Panc1 (cell line): ENCODE results near the gene KRT8. TPM values are rescaled to one million over a fixed set of nuclear protein-coding genes. Genes with fewer than 3 reads are reported as not detected.
A peak's percentile ranks its signal among the peaks of the same experiment; 100 is the strongest.

ENCODE experiments used
- ATAC-seq: fragments of 200-7000 bp; cut with Tn5 transposase; 2 replicates; pipeline ENCODE4 v1.9.1; 2020; ENCODE audit warnings: mild to moderate bottlenecking, moderate library complexity
- BruUV-seq: library from RNA; stranded (reverse); fragments of 400-500 nt; replicated peaks from 2 replicates; lab custom pipeline; 2021; lab: Mats Ljungman, UMichigan
- CTCF ChIA-PET: fragments of 300-600 bp; sonication (Branson Sonifier 250); formaldehyde crosslinking; loops from one replicate; lab custom pipeline; 2022; ENCODE audit warnings: antibody characterized with exemption; lab: Charles Lee
- POLR2A ChIA-PET: fragments of 300-600 bp; sonication (Branson Sonifier 250); formaldehyde crosslinking; loops from one replicate; lab custom pipeline; 2022; ENCODE audit warnings: antibody characterized with exemption; lab: Charles Lee
- DNase-seq: peaks from one replicate; pipeline ENCODE4 v3.0.0-alpha.2; 2010; ENCODE audit warnings: low read depth, low spot score
- H3K27ac ChIP-seq: 2 replicates; pipeline ENCODE4 v1.5.1; 2011; ENCODE audit warnings: mild to moderate bottlenecking, low read length, inconsistent platforms
- H3K27me3 ChIP-seq: fragments of 200-500 bp; sonication (Bioruptor generic); 2 replicates; pipeline ENCODE4 v1.6.0; 2014; ENCODE audit warnings: low read length, inconsistent platforms; ENCODE audit not compliant: control insufficient read depth, insufficient read depth
- H3K36me3 ChIP-seq: fragments of 200-500 bp; sonication (Bioruptor generic); 2 replicates; pipeline ENCODE4 v1.5.1; 2014; ENCODE audit warnings: inconsistent platforms, mild to moderate bottlenecking, low read length, moderate library complexity; ENCODE audit not compliant: control insufficient read depth, insufficient read depth
- H3K4me1 ChIP-seq: 2 replicates; pipeline ENCODE4 v1.5.1; 2011; ENCODE audit warnings: inconsistent platforms, mild to moderate bottlenecking, low read length, moderate library complexity; ENCODE audit not compliant: control insufficient read depth, insufficient read depth
- H3K4me3 ChIP-seq, 2 experiments: 2 replicates each; pipeline ENCODE4 v1.5.1; 2011 to 2012; ENCODE audit warnings: low read depth in 2 of 2, low read length in 2 of 2, mild to moderate bottlenecking in 2 of 2, inconsistent platforms in 1 of 2, moderate library complexity in 1 of 2
- H3K9me3 ChIP-seq: fragments of 200-500 bp; sonication (Bioruptor generic); 2 replicates; pipeline ENCODE4 v1.5.1; 2014; ENCODE audit warnings: low read depth, mild to moderate bottlenecking, inconsistent platforms, low read length, moderate library complexity; ENCODE audit not compliant: control insufficient read depth, insufficient read depth
- POLR2AphosphoS5 ChIP-seq: IDR thresholded peaks from 2 replicates; pipeline ENCODE4 v1.6.1; 2012; ENCODE audit warnings: mild to moderate bottlenecking, low read depth, low read length, moderate library complexity
- SIN3A ChIP-seq: IDR thresholded peaks from 2 replicates; pipeline ENCODE4 v1.6.1; 2012; ENCODE audit warnings: low read depth, mild to moderate bottlenecking, low read length, moderate library complexity, borderline replicate concordance; ENCODE audit not compliant: insufficient read depth
- TCF7L2 ChIP-seq: IDR thresholded peaks from 2 replicates; pipeline ENCODE4 v1.6.1; 2011; ENCODE audit warnings: mild to moderate bottlenecking, low read depth, low read length, inconsistent platforms
- in situ Hi-C: cut with HindIII; loops from 2 replicates; pipeline ENCODE4 v1.10.0; 2016; ENCODE audit warnings: low sequenced_read_pairs, low pct_unique_long_range_greater_than_20kb
- intact Hi-C: fragments of 100-400 bp; cut with micrococcal nuclease; formaldehyde crosslinking; loops from one replicate; pipeline ENCODE4 v1.10.0; 2022; ENCODE audit not compliant: unreplicated experiment
- total RNA-seq: library from RNA; stranded (reverse); gene quantifications from one replicate; pipeline ENCODE4 v1.2.1, GENCODE V29; 2021; ENCODE audit not compliant: unreplicated experiment
- TF ChIP-seq, protein P1 (sequence below): fragments of 450-650 bp; IDR thresholded peaks from 2 replicates; pipeline ENCODE4 v1.5.1; 2017; ENCODE audit warnings: mild to moderate bottlenecking
- TF ChIP-seq, protein P2 (sequence below), 2 experiments: IDR thresholded peaks; 2 replicates each; pipeline ENCODE4 v1.6.1; 2011 to 2012; ENCODE audit warnings: low read depth in 2 of 2, control low read depth in 1 of 2, low read length in 1 of 2, mild to moderate bottlenecking in 1 of 2, moderate library complexity in 1 of 2; ENCODE audit not compliant: insufficient read depth in 1 of 2

Gene KRT8
- total RNA-seq, 1 experiment from 2014 or later = 6,125 TPM

DNA sequence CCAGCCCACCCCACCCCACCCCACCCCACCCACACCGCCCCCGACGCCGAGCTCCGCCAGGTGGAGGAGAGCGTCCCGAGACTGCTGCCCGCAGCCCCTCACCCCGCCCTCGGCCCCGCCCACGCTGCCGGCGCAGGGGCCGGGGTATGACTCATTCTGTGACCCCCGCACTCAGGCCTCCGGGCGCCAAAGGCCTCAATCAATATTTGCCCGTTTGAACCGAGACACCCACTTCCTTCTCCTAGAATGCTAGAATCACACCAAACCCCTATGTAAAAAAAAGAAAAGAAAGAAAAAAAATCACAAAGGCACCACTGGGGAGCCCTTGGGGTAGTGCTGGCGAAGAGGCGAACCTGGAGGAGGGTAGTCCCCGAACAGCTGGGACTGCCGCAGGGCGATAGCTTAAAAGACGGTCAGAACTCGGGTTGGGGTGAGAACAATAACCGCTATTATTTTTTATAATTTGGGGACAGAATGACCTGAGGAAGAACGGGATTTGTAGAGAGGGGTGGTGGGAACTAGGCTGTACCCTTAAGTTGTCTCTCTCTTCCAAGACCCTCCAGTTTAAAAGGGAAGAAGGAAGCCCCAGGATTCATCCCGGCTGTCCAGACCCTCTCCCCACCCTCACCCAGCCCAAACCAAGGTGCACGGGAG, 894 bp downstream of the KRT8 start:
- peak overlapping the region; percentile 98 for H3K27ac ChIP-seq
- ChIA-PET CTCF (interaction anchor here (1.2 to 2.6 kb wide), 3 partner anchors 19 to 77 kb away, joined by 3 to 22 read pairs (median 10); no protein-coding TSS in a partner anchor), POLR2A (interaction anchor here (0.5 to 2.3 kb wide), 7 partner anchors 16 to 47 kb away, joined by 3 to 14 read pairs (median 5); partner anchors contain the start of gene KRT18)
- peaks cover 15% of the 10 kb centered on the region for H3K36me3 ChIP-seq
- TF ChIP-seq, protein P1, sequence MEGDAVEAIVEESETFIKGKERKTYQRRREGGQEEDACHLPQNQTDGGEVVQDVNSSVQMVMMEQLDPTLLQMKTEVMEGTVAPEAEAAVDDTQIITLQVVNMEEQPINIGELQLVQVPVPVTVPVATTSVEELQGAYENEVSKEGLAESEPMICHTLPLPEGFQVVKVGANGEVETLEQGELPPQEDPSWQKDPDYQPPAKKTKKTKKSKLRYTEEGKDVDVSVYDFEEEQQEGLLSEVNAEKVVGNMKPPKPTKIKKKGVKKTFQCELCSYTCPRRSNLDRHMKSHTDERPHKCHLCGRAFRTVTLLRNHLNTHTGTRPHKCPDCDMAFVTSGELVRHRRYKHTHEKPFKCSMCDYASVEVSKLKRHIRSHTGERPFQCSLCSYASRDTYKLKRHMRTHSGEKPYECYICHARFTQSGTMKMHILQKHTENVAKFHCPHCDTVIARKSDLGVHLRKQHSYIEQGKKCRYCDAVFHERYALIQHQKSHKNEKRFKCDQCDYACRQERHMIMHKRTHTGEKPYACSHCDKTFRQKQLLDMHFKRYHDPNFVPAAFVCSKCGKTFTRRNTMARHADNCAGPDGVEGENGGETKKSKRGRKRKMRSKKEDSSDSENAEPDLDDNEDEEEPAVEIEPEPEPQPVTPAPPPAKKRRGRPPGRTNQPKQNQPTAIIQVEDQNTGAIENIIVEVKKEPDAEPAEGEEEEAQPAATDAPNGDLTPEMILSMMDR = no peak
- TF ChIP-seq, protein P2, sequence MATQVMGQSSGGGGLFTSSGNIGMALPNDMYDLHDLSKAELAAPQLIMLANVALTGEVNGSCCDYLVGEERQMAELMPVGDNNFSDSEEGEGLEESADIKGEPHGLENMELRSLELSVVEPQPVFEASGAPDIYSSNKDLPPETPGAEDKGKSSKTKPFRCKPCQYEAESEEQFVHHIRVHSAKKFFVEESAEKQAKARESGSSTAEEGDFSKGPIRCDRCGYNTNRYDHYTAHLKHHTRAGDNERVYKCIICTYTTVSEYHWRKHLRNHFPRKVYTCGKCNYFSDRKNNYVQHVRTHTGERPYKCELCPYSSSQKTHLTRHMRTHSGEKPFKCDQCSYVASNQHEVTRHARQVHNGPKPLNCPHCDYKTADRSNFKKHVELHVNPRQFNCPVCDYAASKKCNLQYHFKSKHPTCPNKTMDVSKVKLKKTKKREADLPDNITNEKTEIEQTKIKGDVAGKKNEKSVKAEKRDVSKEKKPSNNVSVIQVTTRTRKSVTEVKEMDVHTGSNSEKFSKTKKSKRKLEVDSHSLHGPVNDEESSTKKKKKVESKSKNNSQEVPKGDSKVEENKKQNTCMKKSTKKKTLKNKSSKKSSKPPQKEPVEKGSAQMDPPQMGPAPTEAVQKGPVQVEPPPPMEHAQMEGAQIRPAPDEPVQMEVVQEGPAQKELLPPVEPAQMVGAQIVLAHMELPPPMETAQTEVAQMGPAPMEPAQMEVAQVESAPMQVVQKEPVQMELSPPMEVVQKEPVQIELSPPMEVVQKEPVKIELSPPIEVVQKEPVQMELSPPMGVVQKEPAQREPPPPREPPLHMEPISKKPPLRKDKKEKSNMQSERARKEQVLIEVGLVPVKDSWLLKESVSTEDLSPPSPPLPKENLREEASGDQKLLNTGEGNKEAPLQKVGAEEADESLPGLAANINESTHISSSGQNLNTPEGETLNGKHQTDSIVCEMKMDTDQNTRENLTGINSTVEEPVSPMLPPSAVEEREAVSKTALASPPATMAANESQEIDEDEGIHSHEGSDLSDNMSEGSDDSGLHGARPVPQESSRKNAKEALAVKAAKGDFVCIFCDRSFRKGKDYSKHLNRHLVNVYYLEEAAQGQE (IDR thresholded peaks at IDR 0.05; ENCODE audit: insufficient read depth in 1 of 2, low read depth in 2 of 2, low read length in 1 of 2) = no peak
- TF ChIP-seq POLR2AphosphoS5 (no peak), TCF7L2 (no peak), SIN3A (no peak)
- intact Hi-C loops = loop anchor here (2.0 kb wide), 1 partner anchor 47 kb away; no protein-coding TSS in a partner anchor
- peaks cover 60% of the 10 kb centered on the region for H3K4me1 ChIP-seq
- no TSS peak for BruUV-seq
- DNase-seq (no peak), ATAC-seq (peak; percentile 41)
- in situ Hi-C loops = no loop called here
- H3K9me3 ChIP-seq = no peaks in the 10 kb centered on the region
- no peaks in the 10 kb centered on the region for H3K27me3 ChIP-seq
- H3K4me3 ChIP-seq = peak overlapping the region; percentile 70 to 87

DNA sequence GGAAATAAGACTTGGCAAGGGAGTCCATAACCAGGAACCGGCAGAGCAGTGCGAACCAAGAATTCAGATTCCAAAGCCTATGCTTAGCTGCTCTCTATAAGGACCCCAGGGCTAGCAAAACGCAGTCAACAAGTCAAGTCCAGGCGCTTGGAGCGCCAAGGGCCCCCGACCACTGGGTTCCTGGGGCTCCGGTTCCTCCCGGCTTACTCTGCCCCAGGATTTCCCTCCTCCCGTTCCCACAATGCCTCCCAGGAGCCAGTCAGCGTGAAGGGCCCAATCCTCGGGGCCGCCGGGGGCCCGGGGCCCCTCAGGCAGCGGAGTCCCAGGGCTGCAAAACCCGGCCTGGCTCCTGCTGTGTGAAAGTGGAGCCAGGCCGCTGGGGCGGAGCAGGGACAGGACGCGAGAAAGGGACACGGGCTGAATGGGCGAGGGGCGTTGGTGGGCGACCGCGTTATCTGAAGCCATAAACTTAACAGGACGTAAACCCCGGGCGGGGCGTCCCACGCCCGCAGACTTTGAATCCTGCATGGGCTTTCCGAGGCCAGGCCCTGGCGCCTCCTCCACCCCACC, 1.5 kb downstream of the KRT8 start:
- Histone ChIP-seq H3K27ac (peak overlapping the region; percentile 86), H3K9me3 (no peaks in the 10 kb centered on the region), H3K4me3 (peak overlapping the region; percentile 70 to 87), H3K36me3 (peaks cover 15% of the 10 kb centered on the region), H3K4me1 (peaks cover 62% of the 10 kb centered on the region), H3K27me3 (no peaks in the 10 kb centered on the region)
- in situ Hi-C loops (no loop called here), intact Hi-C loops (no loop called here)
- peak; percentile 61; the same call in 1 of the 2 replicates for TF ChIP-seq POLR2AphosphoS5
- TF ChIP-seq, protein P1 = no peak
- BruUV-seq = TSS peak; percentile 60
- peak; percentile 44 for ATAC-seq
- ChIA-PET CTCF (interaction anchor here (2.6 kb wide), 1 partner anchor 77 kb away, joined by 22 read pairs; no protein-coding TSS in a partner anchor), POLR2A (interaction anchor here (0.6 to 2.3 kb wide), 4 partner anchors 21 to 48 kb away, joined by 3 to 14 read pairs (median 7); partner anchors contain the start of gene KRT18)
- no peak for DNase-seq
